OCI-LY7 (cell line): ENCODE results near the gene KCNIP4.

ENCODE experiments used
- CTCF ChIP-seq: fragments of 200-600 bp; sonication (generic); conservative IDR thresholded peaks from 2 replicates; pipeline ENCODE4 v1.5.1; 2014; ENCODE audit warnings: mild to moderate bottlenecking, antibody characterized with exemption, low read length, moderate library complexity, mixed read lengths
- EZH2phosphoT487 ChIP-seq: fragments of 200-600 bp; sonication (generic); IDR thresholded peaks from 2 replicates; pipeline ENCODE4 v1.6.1; 2018; ENCODE audit warnings: low read depth, borderline replicate concordance, mild to moderate bottlenecking, mixed run types, antibody characterized with exemption, low read length, moderate library complexity, mixed read lengths

- no peak for TF ChIP-seq CTCF
- no peak for TF ChIP-seq EZH2phosphoT487
These were observed 153.5 kb downstream of the KCNIP4 start for GRCh38 chr4:21795091-21795490.
